GM18858 (cell line): ENCODE data around the gene AVPI1.
A peak's percentile ranks its signal among the peaks of the same experiment; 100 is the strongest.
"Not testable (repeated sequence)": the region's sequence is repeated elsewhere in the genome, so short reads cannot be mapped to it uniquely, and the experiment has no call there.

Source experiments
- ATAC-seq: cut with Tn5 transposase; IDR thresholded peaks from one replicate; pipeline ENCODE4 v1.9.1; 2021; ENCODE audit not compliant: unreplicated experiment

AVPI1 gene

GRCh38 chr10:97642471-97643159, 44.4 kb downstream of the AVPI1 start:
- not testable (repeated sequence) for ATAC-seq

- ATAC-seq: peak; percentile 14
These were observed 45.9 kb downstream of the AVPI1 start for GRCh38 chr10:97640868-97641811.

DNA sequence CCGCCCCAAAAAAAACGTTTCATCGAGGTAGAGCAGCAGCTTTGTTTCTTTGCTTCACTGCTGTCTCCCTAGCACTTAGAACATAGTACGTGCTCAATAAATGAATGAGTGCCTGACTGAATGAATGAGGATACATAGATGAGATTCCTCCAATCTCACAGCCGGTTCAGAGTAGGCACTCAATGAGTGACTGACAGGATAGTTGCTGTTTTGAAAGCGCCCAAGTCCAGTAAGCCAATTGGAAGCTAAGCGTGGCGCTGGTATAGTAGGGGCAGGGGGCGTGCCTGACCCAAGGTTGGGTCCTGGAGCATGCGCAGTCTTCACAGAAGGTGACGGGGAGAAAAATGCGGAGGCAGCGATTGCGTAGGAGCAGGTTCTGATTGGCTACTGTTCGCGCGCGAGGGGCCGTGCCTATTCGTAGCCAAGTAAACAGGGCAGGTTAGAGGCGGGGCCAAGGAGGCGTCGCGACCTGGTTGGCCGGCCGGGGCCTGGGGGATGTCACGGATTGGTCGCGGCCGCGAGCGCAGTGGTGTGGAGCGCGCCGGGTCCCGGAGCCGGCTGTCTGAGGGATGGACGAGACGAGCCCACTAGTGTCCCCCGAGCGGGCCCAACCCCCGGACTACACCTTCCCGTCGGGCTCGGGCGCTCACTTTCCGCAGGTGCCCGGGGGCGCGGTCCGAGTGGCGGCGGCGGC, 46.7 kb downstream of the AVPI1 start, which contains the start of gene PI4K2A:
PI4K2A (plus strand) TSS at position 498 of the 694 bp plus-strand sequence; CDS start at position 570, 72 bp downstream.
- peak; percentile 90 for ATAC-seq

- ATAC-seq: not testable (repeated sequence)
These were observed 48.0 kb downstream of the AVPI1 start for GRCh38 chr10:97639090-97639489.

DNA sequence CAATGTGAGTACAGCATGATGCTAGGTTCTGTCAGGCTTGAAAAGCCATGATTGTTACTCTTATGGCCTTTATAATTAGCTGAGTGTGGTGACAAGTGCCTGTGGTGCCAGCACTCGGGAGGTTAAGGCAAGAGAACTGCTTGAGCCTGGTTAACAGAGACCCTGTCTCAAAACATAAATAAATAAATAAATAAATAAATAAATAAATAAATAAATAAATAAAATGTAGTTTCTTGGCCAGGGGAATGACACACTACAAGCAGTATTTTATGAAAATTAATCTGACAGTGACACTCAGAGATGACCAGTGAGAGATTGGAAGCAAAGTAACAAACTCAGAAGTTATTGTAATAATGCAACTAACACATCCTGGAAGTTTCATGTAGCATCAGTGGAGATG, 51.5 kb downstream of the AVPI1 start:
- no peak for ATAC-seq

DNA sequence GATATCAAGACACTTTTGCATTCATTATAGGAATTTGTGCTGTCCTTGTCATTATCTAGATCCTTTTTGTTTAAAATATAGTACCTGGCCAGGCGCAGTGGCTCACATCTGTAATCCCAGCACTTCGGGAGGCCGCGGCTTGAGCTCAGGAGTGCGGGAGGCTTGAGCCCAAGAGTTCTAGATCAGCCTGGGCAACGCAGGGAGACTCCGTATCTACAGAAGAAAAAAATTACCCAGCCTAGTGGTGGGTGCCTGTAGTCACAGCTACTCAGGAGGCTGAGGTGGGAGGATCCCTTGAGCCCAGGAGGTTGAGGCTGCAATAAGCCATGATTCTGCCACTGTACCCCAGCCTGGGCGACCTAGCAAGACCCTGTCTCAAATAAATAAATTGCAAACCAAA, 53.1 kb downstream of the AVPI1 start:
- no peak for ATAC-seq

DNA sequence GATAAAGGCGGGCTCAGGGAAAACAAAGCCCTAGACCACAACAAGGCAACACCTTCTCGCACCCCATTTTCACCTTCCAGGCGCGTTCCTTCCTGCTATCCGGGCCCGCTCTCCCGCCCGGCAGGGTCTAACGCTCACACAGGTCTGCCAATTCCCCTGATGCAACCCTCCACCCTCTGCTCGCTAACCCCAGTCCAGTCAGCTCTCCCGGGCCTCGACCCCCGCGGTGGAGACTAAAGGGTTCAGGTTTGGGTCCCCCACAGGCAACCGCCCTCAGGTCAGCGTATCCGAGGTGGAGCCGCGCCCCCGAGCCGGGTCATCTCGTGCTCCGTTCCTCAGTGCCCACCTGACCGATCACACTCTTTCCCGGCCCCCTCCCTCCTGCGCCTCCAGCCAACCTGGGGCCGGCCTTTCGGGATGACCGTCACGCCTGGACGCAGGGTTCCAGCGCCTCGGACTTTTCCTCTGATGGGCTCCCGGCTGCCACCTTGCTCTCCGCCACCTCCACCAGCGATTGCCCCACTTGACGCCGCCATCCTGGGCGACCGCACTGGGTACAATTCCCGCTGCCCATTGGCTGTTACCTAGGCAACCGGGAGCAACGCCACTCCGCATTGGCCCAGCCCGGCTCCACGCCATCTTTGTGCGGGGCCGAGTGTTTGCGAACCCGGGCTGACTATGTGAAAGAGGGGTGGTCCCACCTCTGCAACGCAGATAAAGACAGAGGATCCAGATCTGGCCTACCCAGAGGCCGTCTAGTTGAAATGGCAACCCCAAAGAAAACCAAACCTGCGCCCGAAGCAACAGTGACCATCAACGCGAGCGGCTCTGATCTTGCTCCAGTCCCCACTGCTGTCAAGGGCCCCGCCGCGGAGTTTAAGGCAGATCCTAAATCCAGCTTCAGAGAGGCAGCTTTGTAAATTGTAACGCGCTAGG, 53.8 kb downstream of the AVPI1 start, which contains the start of gene MORN4:
MORN4 (minus strand) TSS at position 552 of the 936 bp plus-strand sequence. CDS start 13,847 bp downstream, outside the sequence.
- peak; percentile 94 for ATAC-seq

DNA sequence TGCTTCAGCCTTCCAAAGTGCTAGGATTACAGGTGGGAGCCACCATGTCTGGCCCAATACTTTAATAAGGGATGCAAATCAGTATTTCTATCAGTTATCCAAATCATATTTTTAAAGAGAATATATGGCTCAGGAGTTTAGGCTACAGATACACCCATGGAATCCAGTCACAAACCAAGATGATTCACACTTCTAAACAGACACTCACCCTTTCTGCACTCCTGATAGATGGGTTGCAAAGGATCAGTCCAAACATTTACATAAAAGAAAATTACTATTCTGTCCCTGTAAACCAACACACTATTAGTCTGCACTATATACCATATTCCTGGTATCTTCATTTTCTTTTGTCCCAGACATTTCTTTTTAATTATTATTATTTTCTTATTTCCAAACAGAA, 55.9 kb downstream of the AVPI1 start:
- no peak for ATAC-seq

GRCh38 chr10:97629289-97629688, 57.8 kb downstream of the AVPI1 start:
- ATAC-seq: no peak

DNA sequence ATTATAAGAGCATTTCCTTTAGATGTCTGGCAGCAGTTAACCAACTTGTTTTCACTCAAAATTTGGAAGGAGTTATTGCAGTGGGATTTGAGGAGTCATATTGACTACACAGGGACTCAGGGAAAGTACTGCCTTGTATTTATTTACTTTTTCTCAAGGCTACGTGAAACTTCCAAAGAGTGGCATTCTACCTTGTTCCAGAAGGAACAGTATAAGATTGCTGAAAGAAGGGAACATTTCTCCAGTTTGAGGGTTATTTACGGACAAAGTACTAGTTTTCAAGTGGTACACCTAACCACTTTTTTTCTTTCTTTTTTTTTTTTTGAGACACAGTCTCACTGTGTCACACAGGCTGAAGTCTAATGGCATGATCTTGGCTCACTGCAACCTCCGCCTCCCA, 58.8 kb downstream of the AVPI1 start:
- no peak for ATAC-seq

DNA sequence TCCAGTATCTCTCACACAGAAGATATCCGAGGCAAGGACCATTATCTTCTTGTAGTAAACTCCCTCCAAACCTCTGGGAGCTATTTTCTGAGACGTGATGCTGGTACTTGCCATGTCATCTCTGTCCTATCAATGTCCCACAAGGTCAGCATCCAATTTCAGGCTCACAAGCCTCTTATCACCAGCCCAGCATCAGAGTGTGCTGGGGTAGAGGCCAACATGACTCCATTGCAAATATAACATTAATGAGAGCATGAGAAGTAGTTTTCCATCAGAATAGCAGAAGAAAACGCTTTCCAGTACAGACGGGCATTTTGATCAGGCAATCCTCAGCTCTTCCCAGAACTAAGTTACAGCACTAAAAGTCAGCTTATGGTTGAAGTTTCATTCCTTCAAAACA, 59.3 kb downstream of the AVPI1 start:
- no peak for ATAC-seq
